Gastrocnemius medialis (tissue), 4 donors: ENCODE results near the gene PALS2. TPM values are rescaled to one million over a fixed set of nuclear protein-coding genes. Genes with fewer than 3 reads are reported as not detected.

ENCODE experiments used
- ATAC-seq, 2 donors: fragments of 150-250 bp; one replicate each; pipeline ENCODE4 v1.9.1; 2016
- DNase-seq, 2 donors: peaks; one replicate each; pipeline ENCODE4 v3.0.0-alpha.2; 2019
- H3K27ac ChIP-seq, 4 donors: fragments of 200-600 bp; sonication (generic); 1 replicate in 1 of 4; 2 replicates in 3 of 4; pipeline ENCODE4 v1.5.1; 2016 to 2018; ENCODE audit warnings: mild to moderate bottlenecking in 2 of 4, moderate library complexity in 1 of 4
- H3K27me3 ChIP-seq, 3 donors: fragments of 200-600 bp; sonication (generic) in 2 of 3; 1 replicate in 1 of 3; 2 replicates in 2 of 3; pipeline versions ENCODE4 v1.5.1 to v1.6.0; 2016 to 2019; ENCODE audit warnings: mild to moderate bottlenecking in 1 of 3, moderate library complexity in 1 of 3
- H3K36me3 ChIP-seq, 2 donors: fragments of 200-600 bp; sonication (generic) in 1 of 2; one replicate each; pipeline ENCODE4 v1.5.1; 2017 to 2018
- H3K4me1 ChIP-seq, 2 donors: fragments of 200-600 bp; sonication (generic) in 1 of 2; one replicate each; pipeline ENCODE4 v1.5.1; 2016 to 2017; ENCODE audit warnings: mild to moderate bottlenecking in 2 of 2
- H3K4me3 ChIP-seq, 4 donors: fragments of 200-600 bp; sonication (generic) in 3 of 4; 1 replicate in 1 of 4; 2 replicates in 3 of 4; pipeline ENCODE4 v1.5.1; 2016 to 2019; ENCODE audit warnings: mild to moderate bottlenecking in 2 of 4
- H3K9me3 ChIP-seq, 3 donors: fragments of 200-600 bp; sonication (generic) in 2 of 3; 1 replicate in 1 of 3; 2 replicates in 2 of 3; pipeline ENCODE4 v1.5.1; 2016 to 2019
- POLR2A ChIP-seq, 2 donors: fragments of 450-650 bp; IDR thresholded peaks; one replicate each; pipeline ENCODE4 v1.6.1; 2017; ENCODE audit warnings: antibody characterized with exemption in 2 of 2, mild to moderate bottlenecking in 2 of 2, moderate library complexity in 2 of 2
- in situ Hi-C, 4 donors: fragments of 200-750 bp; cut with MboI; loops; one replicate each; pipeline versions ENCODE4 v1.15.0 to v1.8.0; 2017; ENCODE audit warnings: low sequenced_read_pairs in 4 of 4
- intact Hi-C: fragments of 100-400 bp; cut with DNase I; formaldehyde crosslinking; loops from one replicate; pipeline ENCODE4 v1.15.1; 2023; ENCODE audit warnings: low total_unique reads
- total RNA-seq, 4 donors: library from RNA; depleted of rRNA; stranded (reverse); fragments of >200 nt; gene quantifications; one replicate each; pipeline versions ENCODE4 v1.1.0 to v1.2.3, GENCODE V29; 2016
- TF ChIP-seq, protein P1 (sequence below), 5 experiments: fragments of 450-650 bp in 3 of 5; fragments of 200-600 bp in 2 of 5; sonication (generic) in 2 of 5; IDR thresholded peaks in 4 of 5; conservative IDR thresholded peaks in 1 of 5; 1 replicate in 4 of 5; 2 replicates in 1 of 5; pipeline ENCODE4 v1.5.1; 2016 to 2019; ENCODE audit warnings: antibody characterized with exemption in 5 of 5, mild to moderate bottlenecking in 3 of 5, moderate library complexity in 3 of 5

Gene PALS2
- total RNA-seq, 4 donors from 2014 or later = 11.2 to 17.3 (median 12.4) TPM

DNA sequence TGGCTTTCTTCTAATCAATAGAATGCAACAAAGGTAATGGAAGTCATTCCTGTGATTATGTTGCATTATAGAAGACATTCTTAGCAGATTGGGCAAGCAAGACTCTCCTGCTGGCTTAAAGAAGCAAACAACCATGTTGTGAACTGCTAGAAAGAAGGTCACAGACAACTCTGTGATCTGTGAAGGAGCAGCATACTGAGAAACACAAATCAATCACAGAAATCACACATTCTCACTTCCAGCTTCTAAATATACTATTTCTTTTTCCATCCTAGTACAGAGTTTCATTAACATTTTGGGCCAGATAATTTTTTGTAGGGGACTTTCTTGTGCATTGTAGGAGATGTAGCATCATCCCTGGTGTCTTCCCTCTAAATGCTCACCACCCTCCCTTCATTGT is 28.0 kb upstream of the PALS2 start:
- no peak for DNase-seq
- no peak for ATAC-seq
- Histone ChIP-seq H3K27me3 (no peaks in the 10 kb centered on the region), H3K4me3 (no peak overlapping the region), H3K4me1 (no peaks in the 10 kb centered on the region), H3K36me3 (no peaks in the 10 kb centered on the region), H3K9me3 (no peaks in the 10 kb centered on the region), H3K27ac (no peak overlapping the region)
- no peak for TF ChIP-seq POLR2A (IDR thresholded peaks at IDR 0.05)
- TF ChIP-seq, protein P1, sequence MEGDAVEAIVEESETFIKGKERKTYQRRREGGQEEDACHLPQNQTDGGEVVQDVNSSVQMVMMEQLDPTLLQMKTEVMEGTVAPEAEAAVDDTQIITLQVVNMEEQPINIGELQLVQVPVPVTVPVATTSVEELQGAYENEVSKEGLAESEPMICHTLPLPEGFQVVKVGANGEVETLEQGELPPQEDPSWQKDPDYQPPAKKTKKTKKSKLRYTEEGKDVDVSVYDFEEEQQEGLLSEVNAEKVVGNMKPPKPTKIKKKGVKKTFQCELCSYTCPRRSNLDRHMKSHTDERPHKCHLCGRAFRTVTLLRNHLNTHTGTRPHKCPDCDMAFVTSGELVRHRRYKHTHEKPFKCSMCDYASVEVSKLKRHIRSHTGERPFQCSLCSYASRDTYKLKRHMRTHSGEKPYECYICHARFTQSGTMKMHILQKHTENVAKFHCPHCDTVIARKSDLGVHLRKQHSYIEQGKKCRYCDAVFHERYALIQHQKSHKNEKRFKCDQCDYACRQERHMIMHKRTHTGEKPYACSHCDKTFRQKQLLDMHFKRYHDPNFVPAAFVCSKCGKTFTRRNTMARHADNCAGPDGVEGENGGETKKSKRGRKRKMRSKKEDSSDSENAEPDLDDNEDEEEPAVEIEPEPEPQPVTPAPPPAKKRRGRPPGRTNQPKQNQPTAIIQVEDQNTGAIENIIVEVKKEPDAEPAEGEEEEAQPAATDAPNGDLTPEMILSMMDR (IDR thresholded peaks at IDR 0.05 in 4 of 5, conservative IDR thresholded peaks at IDR 0.05 in 1 of 5) = no peak
- intact Hi-C loops (no loop called here), in situ Hi-C loops (no loop called here)

DNA sequence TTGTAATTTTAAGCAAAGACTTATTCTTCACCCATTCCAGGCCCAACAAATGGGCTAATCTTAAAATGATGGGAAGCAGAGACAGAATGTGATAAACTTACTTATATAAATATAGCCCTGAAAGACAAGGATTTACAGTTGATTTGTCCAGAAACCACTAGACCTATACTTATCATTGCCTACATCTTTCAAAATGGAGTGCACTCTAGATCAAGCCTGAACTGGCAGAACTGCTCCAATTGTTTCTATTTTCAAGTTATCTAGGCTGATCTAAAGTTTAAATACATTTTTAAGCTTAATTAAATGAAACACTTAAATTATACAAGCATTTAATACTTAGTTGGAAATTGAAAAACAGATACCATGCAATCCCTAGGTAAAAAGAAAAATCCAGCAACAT is 24.9 kb upstream of the PALS2 start:
- no peak for TF ChIP-seq POLR2A (IDR thresholded peaks at IDR 0.05)
- TF ChIP-seq, protein P1 (IDR thresholded peaks at IDR 0.05 in 4 of 5, conservative IDR thresholded peaks at IDR 0.05 in 1 of 5) = no peak
- no peak for ATAC-seq
- no peaks in the 10 kb centered on the region for H3K36me3 ChIP-seq

DNA sequence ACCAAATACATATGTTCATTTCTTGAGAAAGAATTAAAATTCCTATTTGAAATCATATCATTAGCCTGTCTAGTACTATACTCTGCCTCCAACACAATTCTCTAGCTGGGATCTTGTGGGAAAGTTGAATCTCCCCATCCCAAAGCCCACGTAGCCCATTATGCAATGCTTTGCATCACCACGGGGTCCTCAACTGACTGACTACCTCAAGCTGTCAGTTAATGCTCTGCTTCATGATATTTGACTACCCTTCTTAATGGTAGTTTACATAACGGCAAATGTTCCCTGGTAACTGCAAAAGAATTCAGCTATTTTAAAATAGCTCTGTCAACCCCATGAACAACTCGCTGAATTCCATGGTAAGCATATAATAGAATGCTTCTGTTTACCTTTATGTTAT is 23.3 kb upstream of the PALS2 start:
- in situ Hi-C loops = no loop called here
- intact Hi-C loops = no loop called here
- H3K4me1 ChIP-seq = no peaks in the 10 kb centered on the region

More for the DNA sequence above, 24.9 kb upstream of the PALS2 start:
- no peaks in the 10 kb centered on the region for H3K27me3 ChIP-seq
- in situ Hi-C loops (no loop called here), intact Hi-C loops (no loop called here)
- DNase-seq = no peak
- no peaks in the 10 kb centered on the region for H3K9me3 ChIP-seq
- H3K4me3 ChIP-seq = no peak overlapping the region
- no peak overlapping the region for H3K27ac ChIP-seq
- no peaks in the 10 kb centered on the region for H3K4me1 ChIP-seq

DNA sequence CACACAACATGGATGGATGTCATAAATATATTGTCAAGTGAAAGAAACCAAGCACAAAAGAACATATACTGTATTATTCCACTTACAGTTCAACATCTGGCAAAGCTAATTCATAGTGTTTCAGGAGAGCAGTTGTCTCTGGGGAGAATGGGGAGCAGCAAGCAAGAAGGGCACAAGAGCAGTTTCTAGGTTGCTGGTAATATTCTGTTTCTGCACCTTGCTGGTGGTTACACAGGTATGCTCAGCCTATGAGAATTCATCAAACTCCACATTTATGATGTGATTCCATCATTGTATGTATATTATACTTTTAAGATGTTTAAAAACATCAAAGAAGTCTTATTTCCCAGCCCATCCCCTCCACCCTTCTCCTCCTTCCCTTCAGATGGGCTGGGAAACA is 18.1 kb upstream of the PALS2 start:
- H3K9me3 ChIP-seq = no peaks in the 10 kb centered on the region
- DNase-seq (no peak), ATAC-seq (no peak)
- H3K4me1 ChIP-seq = no peaks in the 10 kb centered on the region
- no peak for TF ChIP-seq POLR2A (IDR thresholded peaks at IDR 0.05)
- TF ChIP-seq, protein P1 (IDR thresholded peaks at IDR 0.05 in 4 of 5, conservative IDR thresholded peaks at IDR 0.05 in 1 of 5) = no peak
- intact Hi-C loops (no loop called here), in situ Hi-C loops (no loop called here)
- no peaks in the 10 kb centered on the region for H3K36me3 ChIP-seq
- H3K27ac ChIP-seq = no peak overlapping the region
- no peaks in the 10 kb centered on the region for H3K27me3 ChIP-seq
- H3K4me3 ChIP-seq = no peak overlapping the region

More for the DNA sequence above, 23.3 kb upstream of the PALS2 start:
- H3K27ac ChIP-seq = no peak overlapping the region
- DNase-seq (no peak), ATAC-seq (no peak)
- H3K9me3 ChIP-seq = no peaks in the 10 kb centered on the region
- no peaks in the 10 kb centered on the region for H3K27me3 ChIP-seq
- no peaks in the 10 kb centered on the region for H3K36me3 ChIP-seq
- H3K4me3 ChIP-seq = no peak overlapping the region
- TF ChIP-seq, protein P1 (IDR thresholded peaks at IDR 0.05 in 4 of 5, conservative IDR thresholded peaks at IDR 0.05 in 1 of 5) = no peak
- TF ChIP-seq POLR2A (IDR thresholded peaks at IDR 0.05) = no peak

DNA sequence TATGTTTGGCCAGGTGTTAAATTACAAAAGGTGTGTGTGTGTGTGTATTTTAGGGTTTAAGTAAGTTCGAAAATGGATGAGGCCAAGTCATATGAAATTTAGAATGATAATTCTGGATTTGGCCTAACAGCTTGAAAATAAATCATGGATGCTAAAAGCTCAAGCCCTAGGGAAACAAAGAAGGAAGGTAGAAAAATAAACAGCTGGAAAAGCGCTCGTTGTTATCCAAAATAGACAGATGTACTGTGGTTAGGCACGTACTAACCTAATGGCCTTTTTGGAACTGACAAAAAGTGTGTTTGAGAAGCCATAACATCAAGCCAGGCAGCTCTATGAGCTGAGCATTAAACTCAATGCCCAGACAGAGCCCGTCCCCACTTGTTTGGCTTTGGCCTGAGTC is 17.5 kb upstream of the PALS2 start:
- no peaks in the 10 kb centered on the region for H3K27me3 ChIP-seq
- DNase-seq (no peak), ATAC-seq (no peak)
- H3K9me3 ChIP-seq = no peaks in the 10 kb centered on the region
- H3K4me3 ChIP-seq = no peak overlapping the region
- H3K27ac ChIP-seq = no peak overlapping the region
- intact Hi-C loops (no loop called here), in situ Hi-C loops (no loop called here)
- TF ChIP-seq POLR2A (IDR thresholded peaks at IDR 0.05) = no peak
- TF ChIP-seq, protein P1 (IDR thresholded peaks at IDR 0.05 in 4 of 5, conservative IDR thresholded peaks at IDR 0.05 in 1 of 5) = no peak
- no peaks in the 10 kb centered on the region for H3K36me3 ChIP-seq
- H3K4me1 ChIP-seq = no peaks in the 10 kb centered on the region
